IgD-negative memory B cell (primary cell): ENCODE data around the gene TCEAL6. TPM values are rescaled to one million over a fixed set of nuclear protein-coding genes. Genes with fewer than 3 reads are reported as not detected.

ENCODE experiments used
- H3K27ac Mint-ChIP-seq, 3 donors: one replicate each; pipeline ENCODE4 v1.8.0; 2020 to 2022; ENCODE audit warnings: mild to moderate bottlenecking in 3 of 3, mixed read lengths in 3 of 3, moderate library complexity in 1 of 3
- H3K27me3 Mint-ChIP-seq: one replicate; pipeline ENCODE4 v1.8.0; 2021; ENCODE audit warnings: mixed read lengths
- H3K36me3 Mint-ChIP-seq: one replicate; pipeline ENCODE4 v1.8.0; 2020; ENCODE audit warnings: mild to moderate bottlenecking, mixed read lengths
- H3K4me1 Mint-ChIP-seq, 3 donors: one replicate each; pipeline ENCODE4 v1.8.0; 2020 to 2022; ENCODE audit warnings: mixed read lengths in 3 of 3, mild to moderate bottlenecking in 1 of 3
- H3K4me3 Mint-ChIP-seq, 4 donors: one replicate each; pipeline ENCODE4 v1.8.0; 2020 to 2022; ENCODE audit warnings: mild to moderate bottlenecking in 4 of 4, mixed read lengths in 4 of 4, moderate library complexity in 3 of 4
- H3K9me3 Mint-ChIP-seq, 3 donors: one replicate each; pipeline ENCODE4 v1.8.0; 2020 to 2021; ENCODE audit warnings: mixed read lengths in 3 of 3, mild to moderate bottlenecking in 1 of 3
- polyA plus RNA-seq: library from polyadenylated mRNA; unstranded; fragments of 300-500 nt; fragmentation: Illumina TruSeq; gene quantifications from one replicate; pipeline ENCODE4 v1.2.3, GENCODE V29; 2021

TCEAL6 gene
- polyA plus RNA-seq, 1 donor from 2014 or later = not detected

GRCh38 chrX:102113367-102113766 lies 28.9 kb downstream of the TCEAL6 start:
- peaks cover 5% of the 10 kb centered on the region for H3K27me3 Mint-ChIP-seq
- H3K4me1 Mint-ChIP-seq = no peaks in the 10 kb centered on the region
- no peaks in the 10 kb centered on the region for H3K36me3 Mint-ChIP-seq

More at GRCh38 chrX:102113367-102113766, 28.9 kb downstream of the TCEAL6 start:
- Mint-ChIP-seq H3K4me3 (no peak overlapping the region), H3K9me3 (peaks cover 0 to 10% (median 4%) of the 10 kb centered on the region in 3 donors), H3K27ac (no peak overlapping the region)

Other genes with a start within 250 kb of the TCEAL6 start
- gene ZMAT1, start 210.5 kb downstream of the TCEAL6 start, polyA plus RNA-seq = 3.6 TPM
- gene TCEAL2, start 16.8 kb downstream of the TCEAL6 start, polyA plus RNA-seq = not detected
- gene BEX5, start 13.5 kb upstream of the TCEAL6 start, polyA plus RNA-seq = 2.0 TPM
- not detected for gene TCP11X1, start 72.8 kb upstream of the TCEAL6 start, polyA plus RNA-seq
- gene NXF2, start 104.7 kb upstream of the TCEAL6 start, polyA plus RNA-seq = not detected